Kidney epithelial cell (primary cell): ENCODE results near the gene GRIA3. TPM values are rescaled to one million over a fixed set of nuclear protein-coding genes. Genes with fewer than 3 reads are reported as not detected.

Experiments used
- DNase-seq: peaks from one replicate; pipeline ENCODE4 v3.0.0-alpha.2; 2010; ENCODE audit warnings: low read depth
- H3K27me3 ChIP-seq: 2 replicates; pipeline ENCODE4 v1.6.0; 2011; ENCODE audit warnings: low read length; ENCODE audit not compliant: control insufficient read depth, insufficient read depth
- H3K36me3 ChIP-seq: 2 replicates; pipeline ENCODE4 v1.5.1; 2011; ENCODE audit warnings: low read length; ENCODE audit not compliant: control insufficient read depth, insufficient read depth
- H3K4me3 ChIP-seq: 2 replicates; pipeline ENCODE4 v1.5.1; 2011; ENCODE audit warnings: low read depth, mild to moderate bottlenecking, control low read depth, low read length
- total RNA-seq: library from RNA; depleted of rRNA; stranded (reverse); fragments of >200 nt; gene quantifications from 2 replicates; pipeline ENCODE4 v1.2.3, GENCODE V29; 2015
- TF ChIP-seq, protein P1 (sequence below): IDR thresholded peaks from 2 replicates; pipeline ENCODE4 v1.5.1; 2011; ENCODE audit warnings: mild to moderate bottlenecking, moderate library complexity, low read length, control low read depth, inconsistent platforms; ENCODE audit not compliant: insufficient read depth, poor library complexity, severe bottlenecking

The GRIA3 gene
- total RNA-seq, 1 donor from 2014 or later = 1.4 TPM

DNA sequence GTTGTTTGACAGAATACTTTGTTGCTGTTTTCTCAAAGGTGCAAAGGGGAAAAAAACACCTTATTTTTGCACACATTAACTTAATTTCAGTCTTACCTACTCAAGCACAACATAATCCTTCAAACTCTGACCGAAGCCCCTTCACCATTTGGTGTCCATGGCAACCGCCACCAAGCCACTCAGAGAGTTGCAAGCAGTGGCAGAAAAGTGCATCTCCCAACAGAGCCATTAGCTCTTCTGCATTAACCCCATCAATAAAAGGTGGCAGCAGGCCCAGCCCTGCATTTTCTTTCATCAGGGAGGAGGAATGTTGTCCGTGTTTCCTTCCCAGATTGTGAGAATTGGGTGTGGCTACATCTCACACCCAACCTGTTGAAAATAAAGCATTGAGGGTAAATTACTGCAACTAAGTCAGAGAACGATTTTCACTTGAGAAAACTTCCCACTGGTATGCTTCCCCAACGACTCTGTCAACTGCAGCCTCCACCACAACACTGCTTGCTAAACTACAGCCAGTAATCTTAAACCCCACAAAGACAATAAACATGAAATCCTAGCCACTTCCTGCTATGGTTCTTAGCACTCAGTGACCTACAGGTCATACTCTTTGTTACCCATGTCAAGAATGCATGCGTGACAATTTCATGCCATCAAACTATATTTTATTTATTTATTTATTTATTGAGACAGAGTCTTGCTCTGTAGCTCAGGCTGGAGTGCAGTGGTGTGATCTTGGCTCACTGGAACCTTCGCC, 154.0 kb downstream of the GRIA3 start:
- TF ChIP-seq, protein P1, sequence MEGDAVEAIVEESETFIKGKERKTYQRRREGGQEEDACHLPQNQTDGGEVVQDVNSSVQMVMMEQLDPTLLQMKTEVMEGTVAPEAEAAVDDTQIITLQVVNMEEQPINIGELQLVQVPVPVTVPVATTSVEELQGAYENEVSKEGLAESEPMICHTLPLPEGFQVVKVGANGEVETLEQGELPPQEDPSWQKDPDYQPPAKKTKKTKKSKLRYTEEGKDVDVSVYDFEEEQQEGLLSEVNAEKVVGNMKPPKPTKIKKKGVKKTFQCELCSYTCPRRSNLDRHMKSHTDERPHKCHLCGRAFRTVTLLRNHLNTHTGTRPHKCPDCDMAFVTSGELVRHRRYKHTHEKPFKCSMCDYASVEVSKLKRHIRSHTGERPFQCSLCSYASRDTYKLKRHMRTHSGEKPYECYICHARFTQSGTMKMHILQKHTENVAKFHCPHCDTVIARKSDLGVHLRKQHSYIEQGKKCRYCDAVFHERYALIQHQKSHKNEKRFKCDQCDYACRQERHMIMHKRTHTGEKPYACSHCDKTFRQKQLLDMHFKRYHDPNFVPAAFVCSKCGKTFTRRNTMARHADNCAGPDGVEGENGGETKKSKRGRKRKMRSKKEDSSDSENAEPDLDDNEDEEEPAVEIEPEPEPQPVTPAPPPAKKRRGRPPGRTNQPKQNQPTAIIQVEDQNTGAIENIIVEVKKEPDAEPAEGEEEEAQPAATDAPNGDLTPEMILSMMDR = no peak
- no peaks in the 10 kb centered on the region for H3K36me3 ChIP-seq
- DNase-seq = no peak
- H3K27me3 ChIP-seq = no peaks in the 10 kb centered on the region
- no peak overlapping the region for H3K4me3 ChIP-seq

DNA sequence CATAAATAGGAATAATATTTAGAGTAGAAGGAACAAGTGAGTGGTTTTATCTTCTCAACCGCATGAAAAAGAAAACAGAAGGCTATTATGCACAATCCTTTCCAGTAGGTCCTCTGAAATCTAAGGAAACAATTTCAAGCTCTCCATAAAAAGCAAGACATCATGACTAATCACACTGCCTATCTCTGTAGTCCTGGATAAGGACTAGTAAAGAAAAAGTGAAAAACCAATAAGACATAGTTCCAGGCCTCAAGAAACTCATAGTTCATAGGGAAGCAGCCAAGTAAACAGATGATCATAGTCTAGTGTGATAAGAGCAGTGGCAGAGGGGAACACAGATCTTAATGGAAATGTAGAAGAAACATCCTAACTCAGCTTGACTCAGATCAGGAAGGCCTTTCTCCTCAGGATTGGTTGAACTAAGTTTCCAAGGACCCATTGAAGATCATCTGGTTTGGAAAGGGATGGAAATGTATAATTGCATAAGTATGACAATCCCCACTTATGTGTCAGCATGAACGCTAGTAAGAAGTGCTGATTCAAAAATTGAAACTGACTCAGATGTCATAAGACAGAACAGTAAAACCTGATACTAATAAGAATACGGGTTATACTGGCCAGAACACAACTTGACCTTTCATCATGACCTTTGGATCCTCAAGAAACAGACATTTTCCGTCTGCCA, 155.3 kb downstream of the GRIA3 start:
- DNase-seq = no peak
- TF ChIP-seq, protein P1 = no peak
- H3K27me3 ChIP-seq = no peaks in the 10 kb centered on the region
- H3K4me3 ChIP-seq = no peak overlapping the region
- H3K36me3 ChIP-seq = no peaks in the 10 kb centered on the region

DNA sequence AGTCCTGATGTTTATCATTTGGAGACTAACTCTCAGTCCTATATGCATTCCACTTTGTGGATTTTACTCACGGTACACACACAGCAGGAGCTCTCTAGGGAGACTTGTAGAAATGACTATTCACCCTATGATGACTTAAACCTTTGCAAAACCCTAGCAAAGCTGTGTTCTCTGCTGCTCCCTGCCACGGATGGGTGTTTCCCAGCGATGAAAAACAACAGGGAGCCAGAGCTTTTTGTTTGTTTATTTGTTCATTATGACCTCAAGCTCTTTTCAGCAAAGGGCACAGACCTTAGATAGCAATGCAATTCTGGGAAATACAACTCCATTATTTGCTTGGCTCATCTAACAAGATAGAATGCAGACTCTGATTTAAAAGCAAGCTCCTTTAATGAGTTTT, 156.6 kb downstream of the GRIA3 start:
- no peak for DNase-seq
- Histone ChIP-seq H3K36me3 (no peaks in the 10 kb centered on the region), H3K27me3 (no peaks in the 10 kb centered on the region), H3K4me3 (no peak overlapping the region)
- TF ChIP-seq, protein P1 = no peak

DNA sequence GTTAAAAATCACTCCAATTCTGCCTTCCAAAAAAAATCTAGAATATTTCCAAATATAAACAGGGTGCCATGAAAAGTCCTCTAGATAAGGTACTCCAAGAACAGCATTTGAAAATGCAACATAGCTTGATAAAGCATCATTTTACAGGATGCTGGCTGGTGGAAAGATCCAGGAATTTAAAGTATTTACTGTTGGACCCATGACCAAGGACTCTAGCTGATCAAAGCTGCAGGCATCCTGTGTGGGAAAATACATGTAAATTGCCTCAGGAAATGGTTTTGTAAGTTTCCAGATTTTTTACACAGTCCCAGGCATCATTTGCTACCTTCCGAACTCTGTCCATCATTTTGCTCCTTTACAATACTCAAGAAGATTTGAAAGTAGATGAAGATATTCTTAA, 164.4 kb downstream of the GRIA3 start:
- H3K36me3 ChIP-seq = no peaks in the 10 kb centered on the region
- H3K27me3 ChIP-seq = no peaks in the 10 kb centered on the region
- DNase-seq = no peak
- TF ChIP-seq, protein P1 = no peak
- no peak overlapping the region for H3K4me3 ChIP-seq

DNA sequence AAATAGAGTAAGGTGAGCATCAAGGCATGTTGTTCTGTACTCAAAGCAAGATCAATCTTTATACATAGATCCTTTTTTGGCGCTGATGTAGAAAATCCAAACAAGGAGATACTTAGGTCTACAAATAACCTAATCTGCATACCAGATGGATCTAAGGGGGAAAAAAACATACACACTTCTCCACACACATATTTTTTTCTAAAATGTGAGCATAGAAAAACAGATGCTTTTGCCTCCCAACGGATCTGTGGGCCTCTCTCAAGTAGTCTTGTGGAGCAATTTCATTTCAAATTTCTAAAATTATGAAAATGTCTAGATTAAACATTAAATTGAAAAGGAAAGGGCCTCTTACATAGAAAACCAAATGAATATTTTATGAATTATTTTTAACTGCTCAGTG, 166.1 kb downstream of the GRIA3 start:
- TF ChIP-seq, protein P1 = no peak
- Histone ChIP-seq H3K36me3 (no peaks in the 10 kb centered on the region), H3K27me3 (no peaks in the 10 kb centered on the region), H3K4me3 (no peak overlapping the region)
- no peak for DNase-seq
